ENCODE data around the gene H2BK1. TPM values are rescaled to one million over a fixed set of nuclear protein-coding genes. Genes with fewer than 3 reads are reported as not detected.

Gene H2BK1
- polyA plus RNA-seq, 1 donor (not counting 4 experiments of a cell fraction or from before 2014, with no cell fraction given), result not detected

DNA sequence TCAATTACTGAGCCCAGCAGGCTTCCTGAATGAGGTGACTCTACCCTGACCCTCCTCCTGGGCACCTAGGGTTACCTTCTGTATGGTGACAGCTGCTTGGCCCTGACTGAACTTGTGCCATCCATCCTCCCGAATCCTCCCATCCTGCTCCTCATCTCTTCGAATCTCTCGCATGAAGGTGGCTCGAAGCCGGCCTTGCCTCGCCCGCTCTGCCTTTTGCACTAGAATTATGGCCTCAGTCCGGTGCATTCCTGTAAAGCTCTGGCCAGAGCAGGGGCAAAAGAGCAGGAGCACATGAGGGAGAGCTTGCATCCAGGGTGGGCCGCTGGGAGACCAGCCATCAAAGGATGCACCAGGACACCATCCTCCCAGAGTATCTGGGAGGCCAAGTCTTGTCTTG, 7.5 kb downstream of the H2BK1 start:
- Histone ChIP-seq H4K20me1 (ENCODE audit: control insufficient read depth, extremely low read depth, insufficient read depth, low read length) (no peaks in the 10 kb centered on the region), H3K27me3 (ENCODE audit: control insufficient read depth, extremely low read depth, insufficient read depth, low read length) (peaks cover 56% of the 10 kb centered on the region), H3K9me3 (ENCODE audit: control insufficient read depth, low read depth, low read length) (no peaks in the 10 kb centered on the region), H3K79me2 (ENCODE audit: control insufficient read depth, insufficient read depth, low read length) (no peaks in the 10 kb centered on the region), H3K4me2 (ENCODE audit: control insufficient read depth, extremely low read depth, insufficient read depth, low read depth, low read length) (no peak overlapping the region), H3K4me1 (ENCODE audit: control insufficient read depth, extremely low read depth, insufficient read depth, low read length) (no peaks in the 10 kb centered on the region), H3K36me3 (ENCODE audit: control insufficient read depth in 2 of 2, extremely low read depth in 1 of 2, insufficient read depth in 2 of 2, low read length in 2 of 2) (no peaks in the 10 kb centered on the region), H3K9ac (ENCODE audit: control insufficient read depth, extremely low read depth, insufficient read depth, low read length) (no peak overlapping the region), H3K4me3 (ENCODE audit: control insufficient read depth in 2 of 3, extremely low read depth in 1 of 3, insufficient read depth in 2 of 3, low read depth in 1 of 3, low read length in 3 of 3) (no peak overlapping the region), H3K9me1 (ENCODE audit: control insufficient read depth, extremely low read depth, insufficient read depth, low read length) (no peaks in the 10 kb centered on the region), H2AFZ (ENCODE audit: control insufficient read depth, low read length) (no peak overlapping the region), H3K27ac (ENCODE audit: control insufficient read depth, insufficient read depth, low read length) (no peak overlapping the region)
- FAIRE-seq (no peak), DNase-seq (ENCODE audit: low read depth, low spot score) (no peak)
- no peak for TF ChIP-seq EZH2 (IDR thresholded peaks at IDR 0.05; ENCODE audit: low read length)
- TF ChIP-seq, protein P1, sequence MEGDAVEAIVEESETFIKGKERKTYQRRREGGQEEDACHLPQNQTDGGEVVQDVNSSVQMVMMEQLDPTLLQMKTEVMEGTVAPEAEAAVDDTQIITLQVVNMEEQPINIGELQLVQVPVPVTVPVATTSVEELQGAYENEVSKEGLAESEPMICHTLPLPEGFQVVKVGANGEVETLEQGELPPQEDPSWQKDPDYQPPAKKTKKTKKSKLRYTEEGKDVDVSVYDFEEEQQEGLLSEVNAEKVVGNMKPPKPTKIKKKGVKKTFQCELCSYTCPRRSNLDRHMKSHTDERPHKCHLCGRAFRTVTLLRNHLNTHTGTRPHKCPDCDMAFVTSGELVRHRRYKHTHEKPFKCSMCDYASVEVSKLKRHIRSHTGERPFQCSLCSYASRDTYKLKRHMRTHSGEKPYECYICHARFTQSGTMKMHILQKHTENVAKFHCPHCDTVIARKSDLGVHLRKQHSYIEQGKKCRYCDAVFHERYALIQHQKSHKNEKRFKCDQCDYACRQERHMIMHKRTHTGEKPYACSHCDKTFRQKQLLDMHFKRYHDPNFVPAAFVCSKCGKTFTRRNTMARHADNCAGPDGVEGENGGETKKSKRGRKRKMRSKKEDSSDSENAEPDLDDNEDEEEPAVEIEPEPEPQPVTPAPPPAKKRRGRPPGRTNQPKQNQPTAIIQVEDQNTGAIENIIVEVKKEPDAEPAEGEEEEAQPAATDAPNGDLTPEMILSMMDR (optimal IDR thresholded peaks at IDR 0.05 in 1 of 3, IDR thresholded peaks at IDR 0.05 in 1 of 3, conservative IDR thresholded peaks at IDR 0.05 in 1 of 3; ENCODE audit: extremely low read depth in 1 of 3, insufficient read depth in 2 of 3, low read length in 3 of 3), result no peak
- dilution Hi-C loops (cut with MboI; ENCODE audit: extremely low pct_ligation_motif_present, low sequenced_read_pairs), result no loop called here

DNA sequence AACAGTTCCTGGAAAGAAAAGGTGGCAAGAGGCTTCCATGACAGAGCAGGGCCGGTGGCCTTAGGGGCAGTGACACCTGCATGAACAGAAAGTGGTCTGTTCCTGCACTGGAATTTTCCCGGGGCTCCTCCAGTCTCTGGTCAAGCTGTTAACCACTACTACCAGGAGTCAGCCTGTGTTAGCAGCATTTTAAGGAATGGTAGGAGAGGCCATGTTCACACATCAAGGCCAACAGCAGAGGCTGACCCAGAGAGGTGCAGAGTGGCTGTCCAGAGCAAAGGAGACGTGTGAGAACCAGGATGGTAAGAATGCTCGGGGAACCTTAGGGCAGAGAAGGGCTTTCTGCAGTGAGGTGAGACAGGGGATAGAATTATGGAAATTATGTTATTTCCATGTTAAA, 8.5 kb downstream of the H2BK1 start:
- H3K36me3 ChIP-seq (ENCODE audit: control insufficient read depth in 2 of 2, extremely low read depth in 1 of 2, insufficient read depth in 2 of 2, low read length in 2 of 2), result no peaks in the 10 kb centered on the region
- H3K4me3 ChIP-seq (ENCODE audit: control insufficient read depth in 2 of 3, extremely low read depth in 1 of 3, insufficient read depth in 2 of 3, low read depth in 1 of 3, low read length in 3 of 3), result no peak overlapping the region
- dilution Hi-C loops (cut with MboI; ENCODE audit: extremely low pct_ligation_motif_present, low sequenced_read_pairs), result no loop called here
- no peaks in the 10 kb centered on the region for H4K20me1 ChIP-seq (ENCODE audit: control insufficient read depth, extremely low read depth, insufficient read depth, low read length)
- H2AFZ ChIP-seq (ENCODE audit: control insufficient read depth, low read length), result no peak overlapping the region
- peaks cover 59% of the 10 kb centered on the region for H3K27me3 ChIP-seq (ENCODE audit: control insufficient read depth, extremely low read depth, insufficient read depth, low read length)
- no peaks in the 10 kb centered on the region for H3K9me1 ChIP-seq (ENCODE audit: control insufficient read depth, extremely low read depth, insufficient read depth, low read length)
- no peaks in the 10 kb centered on the region for H3K79me2 ChIP-seq (ENCODE audit: control insufficient read depth, insufficient read depth, low read length)
- no peaks in the 10 kb centered on the region for H3K4me1 ChIP-seq (ENCODE audit: control insufficient read depth, extremely low read depth, insufficient read depth, low read length)
- no peaks in the 10 kb centered on the region for H3K9me3 ChIP-seq (ENCODE audit: control insufficient read depth, low read depth, low read length)
- DNase-seq (ENCODE audit: low read depth, low spot score) (no peak), FAIRE-seq (no peak)
- no peak overlapping the region for H3K9ac ChIP-seq (ENCODE audit: control insufficient read depth, extremely low read depth, insufficient read depth, low read length)
- H3K27ac ChIP-seq (ENCODE audit: control insufficient read depth, insufficient read depth, low read length), result no peak overlapping the region
- TF ChIP-seq, protein P1 (optimal IDR thresholded peaks at IDR 0.05 in 1 of 3, IDR thresholded peaks at IDR 0.05 in 1 of 3, conservative IDR thresholded peaks at IDR 0.05 in 1 of 3; ENCODE audit: extremely low read depth in 1 of 3, insufficient read depth in 2 of 3, low read length in 3 of 3), result no peak
- TF ChIP-seq EZH2 (IDR thresholded peaks at IDR 0.05; ENCODE audit: low read length), result no peak
- H3K4me2 ChIP-seq (ENCODE audit: control insufficient read depth, extremely low read depth, insufficient read depth, low read depth, low read length), result no peak overlapping the region
